Uterus (tissue), 4 donors: ENCODE results near the gene SPOCK1. TPM values are rescaled to one million over a fixed set of nuclear protein-coding genes. Genes with fewer than 3 reads are reported as not detected.

ENCODE experiments used
- DNase-seq, 2 donors: peaks; one replicate each; pipeline ENCODE4 v3.0.0-alpha.2; 2019 to 2020
- H3K27ac ChIP-seq, 2 donors: fragments of 200-600 bp; sonication (generic); 1 replicate in 1 of 2; 2 replicates in 1 of 2; pipeline ENCODE4 v1.5.1; 2016 to 2018
- H3K27me3 ChIP-seq, 2 donors: fragments of 200-600 bp; sonication (generic); one replicate each; pipeline ENCODE4 v1.5.1; 2018 to 2019; ENCODE audit warnings: control low read depth in 1 of 2
- H3K36me3 ChIP-seq, 2 donors: fragments of 200-600 bp; sonication (generic); one replicate each; pipeline ENCODE4 v1.5.1; 2019; ENCODE audit warnings: control low read depth in 1 of 2
- H3K4me1 ChIP-seq, 2 donors: fragments of 200-600 bp; sonication (generic); one replicate each; pipeline ENCODE4 v1.5.1; 2018 to 2019; ENCODE audit warnings: control low read depth in 1 of 2
- H3K4me3 ChIP-seq, 2 donors: fragments of 200-600 bp; sonication (generic); 1 replicate in 1 of 2; 2 replicates in 1 of 2; pipeline ENCODE4 v1.5.1; 2018 to 2019; ENCODE audit warnings: mild to moderate bottlenecking in 1 of 2
- H3K9me3 ChIP-seq, 2 donors: fragments of 200-600 bp; sonication (generic); one replicate each; pipeline ENCODE4 v1.5.1; 2019; ENCODE audit warnings: control low read depth in 1 of 2
- CTCF ChIP-seq, 4 experiments: fragments of 200-600 bp in 2 of 4; fragments of 450-650 bp in 2 of 4; sonication (generic) in 2 of 4; IDR thresholded peaks; one replicate each; pipeline ENCODE4 v1.5.1; 2016 to 2019; ENCODE audit warnings: antibody characterized with exemption in 4 of 4, mild to moderate bottlenecking in 2 of 4, moderate library complexity in 1 of 4
- POLR2A ChIP-seq, 2 donors: fragments of 450-650 bp; IDR thresholded peaks; one replicate each; pipeline ENCODE4 v1.6.1; 2016; ENCODE audit warnings: antibody characterized with exemption in 2 of 2, mild to moderate bottlenecking in 1 of 2, moderate library complexity in 1 of 2
- intact Hi-C: fragments of 100-400 bp; cut with DNase I; formaldehyde crosslinking; loops from one replicate; pipeline ENCODE4 v1.15.1; 2023; ENCODE audit warnings: low total_unique reads
- total RNA-seq, 4 donors: library from RNA; depleted of rRNA in 3 of 4; stranded (reverse); fragments of >200 nt in 3 of 4; gene quantifications; one replicate each; pipeline versions ENCODE4 v1.1.0 to v1.2.4, GENCODE V29; 2014 to 2023
- donor health status: DM: yes; HTN: yes; CAD: no.

The SPOCK1 gene
- total RNA-seq, 4 donors from 2014 or later = 31.8 to 131 (median 45.1) TPM

- no peak for DNase-seq
- H3K27ac ChIP-seq = no peak overlapping the region
- no peaks in the 10 kb centered on the region for H3K4me1 ChIP-seq
- intact Hi-C loops = no loop called here
- H3K4me3 ChIP-seq = no peak overlapping the region
- H3K27me3 ChIP-seq = no peaks in the 10 kb centered on the region
- H3K9me3 ChIP-seq = no peaks in the 10 kb centered on the region
- no peak for TF ChIP-seq CTCF (IDR thresholded peaks at IDR 0.05)
- TF ChIP-seq POLR2A (IDR thresholded peaks at IDR 0.05) = no peak
- H3K36me3 ChIP-seq = no peaks in the 10 kb centered on the region
Observed at GRCh38 chr5:137200906-137201700, 298.0 kb downstream of the SPOCK1 start.

- Histone ChIP-seq H3K27me3 (no peaks in the 10 kb centered on the region), H3K9me3 (no peaks in the 10 kb centered on the region), H3K4me3 (no peak overlapping the region), H3K4me1 (no peaks in the 10 kb centered on the region), H3K27ac (no peak overlapping the region), H3K36me3 (no peaks in the 10 kb centered on the region)
- intact Hi-C loops = no loop called here
- DNase-seq = no peak
- TF ChIP-seq POLR2A (IDR thresholded peaks at IDR 0.05) (no peak), CTCF (IDR thresholded peaks at IDR 0.05) (no peak)
Observed at GRCh38 chr5:137199966-137200365, 299.2 kb downstream of the SPOCK1 start.

GRCh38 chr5:137199201-137199600 is 299.9 kb downstream of the SPOCK1 start:
- intact Hi-C loops = no loop called here
- Histone ChIP-seq H3K27me3 (no peaks in the 10 kb centered on the region), H3K27ac (no peak overlapping the region), H3K36me3 (no peaks in the 10 kb centered on the region), H3K9me3 (no peaks in the 10 kb centered on the region), H3K4me3 (no peak overlapping the region), H3K4me1 (no peaks in the 10 kb centered on the region)
- no peak for DNase-seq
- TF ChIP-seq POLR2A (IDR thresholded peaks at IDR 0.05) (no peak), CTCF (IDR thresholded peaks at IDR 0.05) (no peak)

- TF ChIP-seq POLR2A (IDR thresholded peaks at IDR 0.05) (no peak), CTCF (IDR thresholded peaks at IDR 0.05) (no peak)
- H3K36me3 ChIP-seq = no peaks in the 10 kb centered on the region
- no peak overlapping the region for H3K4me3 ChIP-seq
- H3K27ac ChIP-seq = no peak overlapping the region
- no peaks in the 10 kb centered on the region for H3K9me3 ChIP-seq
- no peak for DNase-seq
- intact Hi-C loops = no loop called here
- H3K4me1 ChIP-seq = no peaks in the 10 kb centered on the region
- H3K27me3 ChIP-seq = no peaks in the 10 kb centered on the region
Observed at GRCh38 chr5:137195483-137195882, 303.6 kb downstream of the SPOCK1 start.

GRCh38 chr5:137194300-137194699 is 304.8 kb downstream of the SPOCK1 start:
- Histone ChIP-seq H3K9me3 (no peaks in the 10 kb centered on the region), H3K36me3 (no peaks in the 10 kb centered on the region), H3K4me3 (no peak overlapping the region), H3K4me1 (no peaks in the 10 kb centered on the region), H3K27ac (no peak overlapping the region), H3K27me3 (no peaks in the 10 kb centered on the region)
- no peak for DNase-seq
- intact Hi-C loops = no loop called here
- no peak for TF ChIP-seq CTCF (IDR thresholded peaks at IDR 0.05)
- no peak for TF ChIP-seq POLR2A (IDR thresholded peaks at IDR 0.05)
